ENCODE results near the gene R3HDM4.

The R3HDM4 gene

GRCh38 chr19:861756-862580 is 51.1 kb downstream of the R3HDM4 start:
- DNase-seq (ENCODE audit: low read depth) = peak; percentile 45
- H3K4me3 ChIP-seq (ENCODE audit: low read depth, low read length) = no peak overlapping the region
- TF ChIP-seq POLR2A (IDR thresholded peaks at IDR 0.05; ENCODE audit: extremely low read depth, insufficient read length) = no peak
- TF ChIP-seq MAX (IDR thresholded peaks at IDR 0.05; ENCODE audit: low read depth, low read length) = no peak
- TF ChIP-seq CTCF (IDR thresholded peaks at IDR 0.05; ENCODE audit: low read depth, low read length) = no peak
- no peak for TF ChIP-seq MYC (IDR thresholded peaks at IDR 0.05; ENCODE audit: low read depth, low read length)

GRCh38 chr19:861141-861755 is 51.8 kb downstream of the R3HDM4 start:
- H3K4me3 ChIP-seq (ENCODE audit: low read depth, low read length) = no peak overlapping the region
- DNase-seq (ENCODE audit: low read depth) = no peak
- TF ChIP-seq MAX (IDR thresholded peaks at IDR 0.05; ENCODE audit: low read depth, low read length) (no peak), POLR2A (IDR thresholded peaks at IDR 0.05; ENCODE audit: extremely low read depth, insufficient read length) (no peak), CTCF (IDR thresholded peaks at IDR 0.05; ENCODE audit: low read depth, low read length) (no peak), MYC (IDR thresholded peaks at IDR 0.05; ENCODE audit: low read depth, low read length) (no peak)

- peak; percentile 92 for DNase-seq (ENCODE audit: low read depth)
- no peak for TF ChIP-seq POLR2A (IDR thresholded peaks at IDR 0.05; ENCODE audit: extremely low read depth, insufficient read length)
- TF ChIP-seq MYC (IDR thresholded peaks at IDR 0.05; ENCODE audit: low read depth, low read length) = no peak
- TF ChIP-seq CTCF (IDR thresholded peaks at IDR 0.05; ENCODE audit: low read depth, low read length) = no peak
- TF ChIP-seq MAX (IDR thresholded peaks at IDR 0.05; ENCODE audit: low read depth, low read length) = no peak
- peak within 1 kb of the TSS; percentile 61 for H3K4me3 ChIP-seq (ENCODE audit: low read depth, low read length)
Observed at GRCh38 chr19:858868-859843, 53.9 kb downstream of the R3HDM4 start, which contains the start of gene CFD. CFD (plus strand) TSS chr19:859664; CDS start chr19:859690, 26 bp downstream.

- no peak overlapping the region for H3K4me3 ChIP-seq (ENCODE audit: low read depth, low read length)
- TF ChIP-seq POLR2A (IDR thresholded peaks at IDR 0.05; ENCODE audit: extremely low read depth, insufficient read length) (no peak), MYC (IDR thresholded peaks at IDR 0.05; ENCODE audit: low read depth, low read length) (no peak), CTCF (IDR thresholded peaks at IDR 0.05; ENCODE audit: low read depth, low read length) (no peak), MAX (IDR thresholded peaks at IDR 0.05; ENCODE audit: low read depth, low read length) (no peak)
- DNase-seq (ENCODE audit: low read depth) = no peak
Observed at GRCh38 chr19:858284-858683, 54.7 kb downstream of the R3HDM4 start.

GRCh38 chr19:855566-856120 is 57.4 kb downstream of the R3HDM4 start:
- H3K4me3 ChIP-seq (ENCODE audit: low read depth, low read length) = no peak overlapping the region
- no peak for TF ChIP-seq MYC (IDR thresholded peaks at IDR 0.05; ENCODE audit: low read depth, low read length)
- TF ChIP-seq POLR2A (IDR thresholded peaks at IDR 0.05; ENCODE audit: extremely low read depth, insufficient read length) = no peak
- no peak for TF ChIP-seq MAX (IDR thresholded peaks at IDR 0.05; ENCODE audit: low read depth, low read length)
- TF ChIP-seq CTCF (IDR thresholded peaks at IDR 0.05; ENCODE audit: low read depth, low read length) = no peak
- DNase-seq (ENCODE audit: low read depth) = no peak

Data from NB4 (cell line).